Panc1 (cell line): ENCODE data around the gene KYNU. TPM values are rescaled to one million over a fixed set of nuclear protein-coding genes. Genes with fewer than 3 reads are reported as not detected.

Experiments used
- ATAC-seq: fragments of 200-7000 bp; cut with Tn5 transposase; 2 replicates; pipeline ENCODE4 v1.9.1; 2020; ENCODE audit warnings: mild to moderate bottlenecking, moderate library complexity
- BruUV-seq: library from RNA; stranded (reverse); fragments of 400-500 nt; replicated peaks from 2 replicates; lab custom pipeline; 2021; lab: Mats Ljungman, UMichigan
- CTCF ChIA-PET: fragments of 300-600 bp; sonication (Branson Sonifier 250); formaldehyde crosslinking; loops from one replicate; lab custom pipeline; 2022; ENCODE audit warnings: antibody characterized with exemption; lab: Charles Lee
- POLR2A ChIA-PET: fragments of 300-600 bp; sonication (Branson Sonifier 250); formaldehyde crosslinking; loops from one replicate; lab custom pipeline; 2022; ENCODE audit warnings: antibody characterized with exemption; lab: Charles Lee
- DNase-seq: peaks from one replicate; pipeline ENCODE4 v3.0.0-alpha.2; 2010; ENCODE audit warnings: low read depth, low spot score
- H3K27ac ChIP-seq: 2 replicates; pipeline ENCODE4 v1.5.1; 2011; ENCODE audit warnings: mild to moderate bottlenecking, low read length, inconsistent platforms
- H3K27me3 ChIP-seq: fragments of 200-500 bp; sonication (Bioruptor generic); 2 replicates; pipeline ENCODE4 v1.6.0; 2014; ENCODE audit warnings: low read length, inconsistent platforms; ENCODE audit not compliant: control insufficient read depth, insufficient read depth
- H3K36me3 ChIP-seq: fragments of 200-500 bp; sonication (Bioruptor generic); 2 replicates; pipeline ENCODE4 v1.5.1; 2014; ENCODE audit warnings: inconsistent platforms, mild to moderate bottlenecking, low read length, moderate library complexity; ENCODE audit not compliant: control insufficient read depth, insufficient read depth
- H3K4me1 ChIP-seq: 2 replicates; pipeline ENCODE4 v1.5.1; 2011; ENCODE audit warnings: inconsistent platforms, mild to moderate bottlenecking, low read length, moderate library complexity; ENCODE audit not compliant: control insufficient read depth, insufficient read depth
- H3K4me3 ChIP-seq, 2 experiments: 2 replicates each; pipeline ENCODE4 v1.5.1; 2011 to 2012; ENCODE audit warnings: low read depth in 2 of 2, low read length in 2 of 2, mild to moderate bottlenecking in 2 of 2, inconsistent platforms in 1 of 2, moderate library complexity in 1 of 2
- H3K9me3 ChIP-seq: fragments of 200-500 bp; sonication (Bioruptor generic); 2 replicates; pipeline ENCODE4 v1.5.1; 2014; ENCODE audit warnings: low read depth, mild to moderate bottlenecking, inconsistent platforms, low read length, moderate library complexity; ENCODE audit not compliant: control insufficient read depth, insufficient read depth
- CTCF ChIP-seq: fragments of 450-650 bp; IDR thresholded peaks from 2 replicates; pipeline ENCODE4 v1.5.1; 2017; ENCODE audit warnings: mild to moderate bottlenecking
- POLR2AphosphoS5 ChIP-seq: IDR thresholded peaks from 2 replicates; pipeline ENCODE4 v1.6.1; 2012; ENCODE audit warnings: mild to moderate bottlenecking, low read depth, low read length, moderate library complexity
- REST ChIP-seq, 2 experiments: IDR thresholded peaks; 2 replicates each; pipeline ENCODE4 v1.6.1; 2011 to 2012; ENCODE audit warnings: low read depth in 2 of 2, control low read depth in 1 of 2, low read length in 1 of 2, mild to moderate bottlenecking in 1 of 2, moderate library complexity in 1 of 2; ENCODE audit not compliant: insufficient read depth in 1 of 2
- SIN3A ChIP-seq: IDR thresholded peaks from 2 replicates; pipeline ENCODE4 v1.6.1; 2012; ENCODE audit warnings: low read depth, mild to moderate bottlenecking, low read length, moderate library complexity, borderline replicate concordance; ENCODE audit not compliant: insufficient read depth
- TCF7L2 ChIP-seq: IDR thresholded peaks from 2 replicates; pipeline ENCODE4 v1.6.1; 2011; ENCODE audit warnings: mild to moderate bottlenecking, low read depth, low read length, inconsistent platforms
- in situ Hi-C: cut with HindIII; loops from 2 replicates; pipeline ENCODE4 v1.10.0; 2016; ENCODE audit warnings: low sequenced_read_pairs, low pct_unique_long_range_greater_than_20kb
- intact Hi-C: fragments of 100-400 bp; cut with micrococcal nuclease; formaldehyde crosslinking; loops from one replicate; pipeline ENCODE4 v1.10.0; 2022; ENCODE audit not compliant: unreplicated experiment
- total RNA-seq: library from RNA; stranded (reverse); gene quantifications from one replicate; pipeline ENCODE4 v1.2.1, GENCODE V29; 2021; ENCODE audit not compliant: unreplicated experiment

KYNU gene
- total RNA-seq, 1 experiment from 2014 or later, result not detected

GRCh38 chr2:143000599-143000998 is 123.1 kb downstream of the KYNU start:
- no peak for DNase-seq
- Histone ChIP-seq H3K4me1 (no peaks in the 10 kb centered on the region), H3K4me3 (no peak overlapping the region), H3K27ac (no peak overlapping the region), H3K9me3 (0 out of 2 replicates have a peak, but pooled peaks cover 3% of the 10 kb centered on the region), H3K27me3 (no peaks in the 10 kb centered on the region), H3K36me3 (no peaks in the 10 kb centered on the region)
- POLR2A ChIA-PET, result no interaction called here
- no peak for ATAC-seq
- no TSS peak for BruUV-seq
- intact Hi-C loops, result no loop called here
- TF ChIP-seq CTCF, result no peak
- TF ChIP-seq TCF7L2, result no peak
- no peak for TF ChIP-seq REST (IDR thresholded peaks at IDR 0.05; ENCODE audit: insufficient read depth in 1 of 2, low read depth in 2 of 2, low read length in 1 of 2)
- TF ChIP-seq POLR2AphosphoS5, result no peak
- TF ChIP-seq SIN3A, result no peak
- in situ Hi-C loops, result no loop called here
- CTCF ChIA-PET, result no interaction called here

GRCh38 chr2:143001501-143001900 is 124.0 kb downstream of the KYNU start:
- in situ Hi-C loops, result no loop called here
- ATAC-seq, result no peak
- Histone ChIP-seq H3K4me1 (no peaks in the 10 kb centered on the region), H3K9me3 (0 out of 2 replicates have a peak, but pooled peaks cover 3% of the 10 kb centered on the region), H3K27me3 (no peaks in the 10 kb centered on the region), H3K36me3 (no peaks in the 10 kb centered on the region), H3K4me3 (no peak overlapping the region), H3K27ac (no peak overlapping the region)
- no peak for DNase-seq
- intact Hi-C loops, result no loop called here
- TF ChIP-seq POLR2AphosphoS5, result no peak
- no peak for TF ChIP-seq SIN3A
- no peak for TF ChIP-seq CTCF
- no peak for TF ChIP-seq TCF7L2
- no peak for TF ChIP-seq REST (IDR thresholded peaks at IDR 0.05; ENCODE audit: insufficient read depth in 1 of 2, low read depth in 2 of 2, low read length in 1 of 2)
- BruUV-seq, result no TSS peak
- ChIA-PET CTCF (no interaction called here), POLR2A (no interaction called here)
